Glutamatergic neuron (in vitro differentiated cells): Measurements from ENCODE around the gene TPRG1L. TPM values are rescaled to one million over a fixed set of nuclear protein-coding genes. Genes with fewer than 3 reads are reported as not detected.

ENCODE experiments used
- DNase-seq: peaks from one replicate; pipeline ENCODE4 v3.0.0; 2022
- H3K27ac Mint-ChIP-seq: one replicate; pipeline ENCODE4 v1.8.0; 2020; ENCODE audit warnings: mild to moderate bottlenecking, mixed read lengths, inconsistent platforms; ENCODE audit not compliant: unreplicated experiment
- H3K27me3 Mint-ChIP-seq: one replicate; pipeline ENCODE4 v1.8.0; 2020; ENCODE audit warnings: mild to moderate bottlenecking, moderate library complexity, mixed read lengths, inconsistent platforms; ENCODE audit not compliant: unreplicated experiment
- H3K36me3 Mint-ChIP-seq: one replicate; pipeline ENCODE4 v1.8.0; 2020; ENCODE audit warnings: mild to moderate bottlenecking, mixed read lengths, inconsistent platforms; ENCODE audit not compliant: unreplicated experiment
- H3K4me1 Mint-ChIP-seq: one replicate; pipeline ENCODE4 v1.8.0; 2020; ENCODE audit warnings: mild to moderate bottlenecking, low read depth, mixed read lengths, inconsistent platforms; ENCODE audit not compliant: unreplicated experiment
- H3K4me3 Mint-ChIP-seq: one replicate; pipeline ENCODE4 v1.8.0; 2020; ENCODE audit warnings: mild to moderate bottlenecking, mixed read lengths, inconsistent platforms; ENCODE audit not compliant: unreplicated experiment
- H3K9me3 Mint-ChIP-seq: one replicate; pipeline ENCODE4 v1.8.0; 2020; ENCODE audit warnings: mild to moderate bottlenecking, moderate library complexity, mixed read lengths, inconsistent platforms; ENCODE audit not compliant: unreplicated experiment
- CTCF ChIP-seq: fragments of 200-600 bp; sonication (generic); IDR thresholded peaks from one replicate; pipeline ENCODE4 v1.5.0; 2021; ENCODE audit not compliant: partially characterized antibody, unreplicated experiment
- total RNA-seq: library from RNA; stranded (reverse); fragmentation: NEBNext Ultra II Directional; extraction: Animal tissue kit (Norgen Biotek cat#: 25700); gene quantifications from one replicate; pipeline ENCODE4 v1.2.1, GENCODE V29; 2021; ENCODE audit not compliant: unreplicated experiment

TPRG1L gene
- total RNA-seq, 1 donor from 2014 or later, result 43.1 TPM

DNA sequence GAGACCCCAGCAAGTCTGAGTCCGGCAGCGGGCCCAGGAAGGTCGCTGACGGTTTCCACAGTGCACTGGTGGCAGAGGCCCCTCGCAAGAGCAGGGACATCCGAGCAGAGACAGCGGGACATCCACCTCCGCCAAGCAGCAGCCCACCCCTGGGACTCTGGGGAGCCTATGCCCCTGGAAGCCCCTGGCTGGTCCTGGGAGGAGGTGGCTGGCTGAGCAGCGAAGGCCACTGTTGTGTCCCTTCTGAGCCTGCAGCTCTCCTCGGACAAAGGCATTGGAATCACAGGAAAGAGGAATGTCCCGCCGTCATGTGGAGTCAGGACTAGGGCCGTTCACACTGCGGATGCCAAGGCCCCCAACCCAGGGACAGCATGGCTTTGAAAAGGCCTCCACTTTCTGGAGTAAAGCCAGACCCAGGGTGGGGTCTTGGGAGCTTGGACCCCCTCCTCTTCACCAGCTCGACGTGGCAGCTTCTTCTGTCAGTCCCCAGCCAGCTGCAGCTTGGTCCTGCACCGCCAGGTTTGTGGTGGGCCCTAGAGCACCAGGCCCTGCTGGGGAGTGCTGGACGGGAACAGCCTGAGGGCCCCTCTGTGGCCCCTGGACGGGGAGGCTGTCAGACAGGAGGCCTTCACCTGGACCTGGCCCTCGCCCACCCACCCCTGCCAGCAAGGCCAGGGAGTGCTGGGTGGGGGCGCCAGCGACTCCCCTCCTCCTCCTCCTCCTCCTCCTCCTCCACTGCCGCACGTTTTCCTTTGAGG, 14.9 kb upstream of the TPRG1L start:
- H3K4me1 Mint-ChIP-seq, result peaks cover 29% of the 10 kb centered on the region
- peak overlapping the region; percentile 87 for H3K4me3 Mint-ChIP-seq
- H3K27me3 Mint-ChIP-seq, result peaks cover 8% of the 10 kb centered on the region
- H3K36me3 Mint-ChIP-seq, result no peaks in the 10 kb centered on the region
- DNase-seq, result peak; percentile 43
- peak overlapping the region; percentile 82 for H3K27ac Mint-ChIP-seq
- peaks cover 4% of the 10 kb centered on the region for H3K9me3 Mint-ChIP-seq
- TF ChIP-seq CTCF, result no peak

DNA sequence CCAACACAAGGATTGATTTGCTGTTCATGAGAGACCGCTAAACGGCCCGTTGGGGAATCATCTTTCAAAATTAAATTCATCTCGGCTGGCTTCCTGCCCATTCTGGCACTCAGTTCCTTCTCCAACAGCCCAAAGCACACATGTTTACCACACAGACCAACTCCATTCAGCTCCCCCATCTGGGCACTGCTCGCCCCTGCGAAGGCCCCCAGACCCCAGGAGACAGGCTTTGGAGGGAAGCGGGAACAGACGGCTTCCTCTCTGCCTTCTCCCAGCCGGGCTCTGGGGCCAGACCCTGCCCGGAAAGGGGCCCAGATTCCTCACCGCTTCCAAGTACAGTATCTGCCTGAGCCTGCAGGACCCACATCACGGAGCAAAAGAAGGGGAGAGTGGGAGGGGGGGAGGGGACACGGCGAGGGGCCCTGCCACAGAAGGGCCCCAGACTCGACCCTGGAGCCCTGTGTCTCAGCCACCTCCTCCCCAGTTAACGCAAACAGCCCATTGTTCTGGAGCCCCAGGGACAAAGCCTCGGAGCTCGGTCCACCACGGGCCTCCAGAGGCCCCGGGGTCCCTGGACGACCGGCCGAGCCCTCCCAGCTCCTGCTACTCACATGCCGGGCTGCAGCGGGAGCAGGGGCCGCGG, 14.2 kb upstream of the TPRG1L start:
- Mint-ChIP-seq H3K27ac (peak overlapping the region; percentile 82), H3K4me1 (peaks cover 30% of the 10 kb centered on the region), H3K27me3 (peaks cover 8% of the 10 kb centered on the region), H3K9me3 (peaks cover 4% of the 10 kb centered on the region), H3K4me3 (peak overlapping the region; percentile 87), H3K36me3 (no peaks in the 10 kb centered on the region)
- no peak for TF ChIP-seq CTCF
- DNase-seq, result peak; percentile 76

- H3K4me3 Mint-ChIP-seq, result peak within 1 kb of the TSS; percentile 87
- H3K27me3 Mint-ChIP-seq, result peaks cover 8% of the 10 kb centered on the region
- peak; percentile 91 for DNase-seq
- H3K27ac Mint-ChIP-seq, result peak within 1 kb of the TSS; percentile 82
- no peaks in the 10 kb centered on the region for H3K36me3 Mint-ChIP-seq
- TF ChIP-seq CTCF, result no peak
- peaks cover 7% of the 10 kb centered on the region for H3K9me3 Mint-ChIP-seq
- H3K4me1 Mint-ChIP-seq, result peaks cover 30% of the 10 kb centered on the region
Measured at GRCh38 chr1:3611170-3612019, 13.4 kb upstream of the TPRG1L start, which contains the start of gene MEGF6. Gene MEGF6, minus strand, starts transcription at chr1:3611508. Its CDS starts 240 bp downstream, at chr1:3611268.

- no peak for TF ChIP-seq CTCF
Measured at GRCh38 chr1:3612123-3612522, 12.7 kb upstream of the TPRG1L start.

More at GRCh38 chr1:3612123-3612522, 12.7 kb upstream of the TPRG1L start:
- no peaks in the 10 kb centered on the region for H3K36me3 Mint-ChIP-seq
- peaks cover 8% of the 10 kb centered on the region for H3K27me3 Mint-ChIP-seq
- DNase-seq, result no peak
- no peak overlapping the region for H3K4me3 Mint-ChIP-seq
- H3K27ac Mint-ChIP-seq, result no peak overlapping the region
- H3K4me1 Mint-ChIP-seq, result peaks cover 29% of the 10 kb centered on the region
- peaks cover 7% of the 10 kb centered on the region for H3K9me3 Mint-ChIP-seq
